SU-DHL-6 (cell line): ENCODE data around the gene HHIPL2.

Experiments used
- EZH2phosphoT487 ChIP-seq: fragments of 200-600 bp; sonication (generic), shearing (Covaris generic); conservative IDR thresholded peaks from 2 replicates; pipeline ENCODE4 v1.6.1; 2018; ENCODE audit warnings: mild to moderate bottlenecking, antibody characterized with exemption, low read length, moderate library complexity, mixed read lengths
- TF ChIP-seq, protein P1 (sequence below): fragments of 200-600 bp; sonication (generic); IDR thresholded peaks from one replicate; pipeline ENCODE4 v1.5.1; 2017; ENCODE audit warnings: antibody characterized with exemption, mild to moderate bottlenecking, low read length, moderate library complexity; ENCODE audit not compliant: insufficient read depth, poor library complexity, severe bottlenecking

- TF ChIP-seq, protein P1, sequence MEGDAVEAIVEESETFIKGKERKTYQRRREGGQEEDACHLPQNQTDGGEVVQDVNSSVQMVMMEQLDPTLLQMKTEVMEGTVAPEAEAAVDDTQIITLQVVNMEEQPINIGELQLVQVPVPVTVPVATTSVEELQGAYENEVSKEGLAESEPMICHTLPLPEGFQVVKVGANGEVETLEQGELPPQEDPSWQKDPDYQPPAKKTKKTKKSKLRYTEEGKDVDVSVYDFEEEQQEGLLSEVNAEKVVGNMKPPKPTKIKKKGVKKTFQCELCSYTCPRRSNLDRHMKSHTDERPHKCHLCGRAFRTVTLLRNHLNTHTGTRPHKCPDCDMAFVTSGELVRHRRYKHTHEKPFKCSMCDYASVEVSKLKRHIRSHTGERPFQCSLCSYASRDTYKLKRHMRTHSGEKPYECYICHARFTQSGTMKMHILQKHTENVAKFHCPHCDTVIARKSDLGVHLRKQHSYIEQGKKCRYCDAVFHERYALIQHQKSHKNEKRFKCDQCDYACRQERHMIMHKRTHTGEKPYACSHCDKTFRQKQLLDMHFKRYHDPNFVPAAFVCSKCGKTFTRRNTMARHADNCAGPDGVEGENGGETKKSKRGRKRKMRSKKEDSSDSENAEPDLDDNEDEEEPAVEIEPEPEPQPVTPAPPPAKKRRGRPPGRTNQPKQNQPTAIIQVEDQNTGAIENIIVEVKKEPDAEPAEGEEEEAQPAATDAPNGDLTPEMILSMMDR = no peak
- TF ChIP-seq EZH2phosphoT487 = no peak
Observed at GRCh38 chr1:222589462-222590302, 41.8 kb upstream of the HHIPL2 start, which contains the start of gene TAF1A.
